Measurements from ENCODE around the gene FILIP1L. TPM values are rescaled to one million over a fixed set of nuclear protein-coding genes. Genes with fewer than 3 reads are reported as not detected.

Gene FILIP1L
- polyA plus RNA-seq, 1 of the 3 experiments (the other 2 are of a cell fraction), result 26.8 TPM

DNA sequence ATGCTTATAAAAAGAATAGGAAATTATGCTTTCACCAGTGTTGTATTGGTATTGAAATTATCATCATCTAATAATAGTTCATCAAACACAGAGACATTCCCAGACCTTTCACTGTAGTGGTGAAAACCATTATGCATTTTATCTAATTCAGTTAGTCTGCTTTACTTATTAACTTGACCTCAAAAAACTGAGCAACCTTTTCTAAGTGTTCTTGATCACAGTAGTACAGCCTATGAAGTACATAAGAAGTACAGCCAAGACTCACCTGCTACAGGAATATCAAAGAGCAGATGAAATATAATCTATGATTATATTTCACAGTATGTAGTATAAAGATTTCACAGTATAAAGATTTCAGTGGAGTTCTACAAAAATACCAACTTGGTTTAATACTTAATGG, 75.2 kb downstream of the FILIP1L start:
- Histone ChIP-seq H4K20me1 (ENCODE audit: insufficient read depth) (no peaks in the 10 kb centered on the region), H3K9ac (no peak overlapping the region), H3K27ac (ENCODE audit: low read depth in 2 of 2, low read length in 1 of 2) (no peak overlapping the region), H3K36me3 (replicated peaks in 1 of 2; ENCODE audit: control insufficient read depth in 1 of 2, insufficient read depth in 2 of 2, low read length in 1 of 2) (no peaks in the 10 kb centered on the region), H3K4me3 (ENCODE audit: low read depth in 2 of 2, low read length in 1 of 2) (no peak overlapping the region), H3F3A (replicated peaks; ENCODE audit: insufficient read depth) (peaks cover 34% of the 10 kb centered on the region), H3K79me2 (ENCODE audit: insufficient read depth) (no peaks in the 10 kb centered on the region), H3K4me1 (ENCODE audit: control insufficient read depth in 1 of 2, insufficient read depth in 2 of 2, low read depth in 1 of 2, low read length in 1 of 2) (peaks cover 14 to 27% of the 10 kb centered on the region in 2 experiments), H3K4me2 (no peak overlapping the region), H3K9me3 (no peaks in the 10 kb centered on the region), H3K9me2 (no peaks in the 10 kb centered on the region), H2AFZ (ENCODE audit: low read depth) (no peak overlapping the region), H3K27me3 (ENCODE audit: insufficient read depth) (no peaks in the 10 kb centered on the region)
- DNase-seq, result no peak
- TF ChIP-seq, protein P1, sequence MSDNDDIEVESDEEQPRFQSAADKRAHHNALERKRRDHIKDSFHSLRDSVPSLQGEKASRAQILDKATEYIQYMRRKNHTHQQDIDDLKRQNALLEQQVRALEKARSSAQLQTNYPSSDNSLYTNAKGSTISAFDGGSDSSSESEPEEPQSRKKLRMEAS (IDR thresholded peaks at IDR 0.05; ENCODE audit: low read depth), result no peak
- TF ChIP-seq POLR2AphosphoS5 (IDR thresholded peaks at IDR 0.05; ENCODE audit: low read depth, low read length) (no peak), ELF1 (IDR thresholded peaks at IDR 0.05) (no peak), TEAD4 (IDR thresholded peaks at IDR 0.05; ENCODE audit: borderline replicate concordance, insufficient read depth) (no peak), REST (IDR thresholded peaks at IDR 0.05; ENCODE audit: low read depth, low read length) (no peak), RXRA (IDR thresholded peaks at IDR 0.05; ENCODE audit: borderline replicate concordance, low read depth) (no peak), MEF2A (IDR thresholded peaks at IDR 0.05; ENCODE audit: borderline replicate concordance, low read depth) (no peak), TCF12 (IDR thresholded peaks at IDR 0.05) (no peak), MXI1 (IDR thresholded peaks at IDR 0.05; ENCODE audit: low read depth, low read length) (no peak), NFIC (IDR thresholded peaks at IDR 0.05; ENCODE audit: borderline replicate concordance) (no peak), RCOR1 (IDR thresholded peaks at IDR 0.05; ENCODE audit: low read length) (no peak), PBX3 (IDR thresholded peaks at IDR 0.05) (no peak), FOSL2 (IDR thresholded peaks at IDR 0.05; ENCODE audit: borderline replicate concordance, low read depth) (no peak), TAF1 (IDR thresholded peaks at IDR 0.05; ENCODE audit: borderline replicate concordance, low read depth, low read length) (no peak), SMC3 (IDR thresholded peaks at IDR 0.05; ENCODE audit: low read depth, low read length) (no peak)
- TF ChIP-seq, protein P2, sequence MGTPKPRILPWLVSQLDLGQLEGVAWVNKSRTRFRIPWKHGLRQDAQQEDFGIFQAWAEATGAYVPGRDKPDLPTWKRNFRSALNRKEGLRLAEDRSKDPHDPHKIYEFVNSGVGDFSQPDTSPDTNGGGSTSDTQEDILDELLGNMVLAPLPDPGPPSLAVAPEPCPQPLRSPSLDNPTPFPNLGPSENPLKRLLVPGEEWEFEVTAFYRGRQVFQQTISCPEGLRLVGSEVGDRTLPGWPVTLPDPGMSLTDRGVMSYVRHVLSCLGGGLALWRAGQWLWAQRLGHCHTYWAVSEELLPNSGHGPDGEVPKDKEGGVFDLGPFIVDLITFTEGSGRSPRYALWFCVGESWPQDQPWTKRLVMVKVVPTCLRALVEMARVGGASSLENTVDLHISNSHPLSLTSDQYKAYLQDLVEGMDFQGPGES (IDR thresholded peaks at IDR 0.05; ENCODE audit: low read depth, low read length), result no peak
- ChIA-PET CTCF (no interaction called here), POLR2A (no interaction called here)

All from SK-N-SH (cell line).